Natural killer cell treated with Interleukin-12 subunit alpha and Interleukin-12 subunit beta and Interleukin-15 and Interleukin-18, amount 100 ng/mL, for 72 hours (primary cell): Measurements from ENCODE around the gene BLVRA. TPM values are rescaled to one million over a fixed set of nuclear protein-coding genes. Genes with fewer than 3 reads are reported as not detected.
"Not testable (repeated sequence)": the region's sequence is repeated elsewhere in the genome, so short reads cannot be mapped to it uniquely, and the experiment has no call there.

Experiments
- ATAC-seq, 2 donors: fragments of 150-1000 bp; cut with Tn5 transposase in 1 of 2; sonication (Bioruptor Pico), chemical (Tn5 transposase) in 1 of 2; 2 replicates each; pipeline ENCODE4 v1.10.0; 2021
- DNase-seq: peaks from one replicate; pipeline ENCODE4 v3.0.0; 2022; ENCODE audit warnings: low spot score
- H3K27ac Mint-ChIP-seq, 2 donors: 1 replicate in 1 of 2; 2 replicates in 1 of 2; pipeline ENCODE4 v1.8.0; 2022; ENCODE audit warnings: mixed read lengths in 2 of 2, mild to moderate bottlenecking in 1 of 2, moderate library complexity in 1 of 2
- H3K27me3 Mint-ChIP-seq, 2 donors: 1 replicate in 1 of 2; 2 replicates in 1 of 2; pipeline ENCODE4 v1.8.0; 2022; ENCODE audit warnings: mixed read lengths in 2 of 2
- H3K36me3 Mint-ChIP-seq: one replicate; pipeline ENCODE4 v1.8.0; 2022; ENCODE audit warnings: mixed read lengths
- H3K4me1 Mint-ChIP-seq, 2 donors: 1 replicate in 1 of 2; 2 replicates in 1 of 2; pipeline ENCODE4 v1.8.0; 2022; ENCODE audit warnings: low read depth in 2 of 2, mixed read lengths in 2 of 2, mild to moderate bottlenecking in 1 of 2
- H3K4me3 Mint-ChIP-seq: one replicate; pipeline ENCODE4 v1.8.0; 2022; ENCODE audit warnings: mixed read lengths
- H3K9me3 Mint-ChIP-seq: 2 replicates; pipeline ENCODE4 v1.8.0; 2022; ENCODE audit warnings: mixed read lengths
- total RNA-seq, 2 donors: library from RNA; stranded (reverse); gene quantifications; one replicate each; pipeline ENCODE4 v1.2.3, GENCODE V29; 2022

The BLVRA gene
- total RNA-seq, 2 donors from 2014 or later = 34.6 to 62.0 TPM

GRCh38 chr7:43768887-43769272 lies 10.4 kb downstream of the BLVRA start:
- DNase-seq (no peak), ATAC-seq (peak in 1 of 2 donors; percentile 41)
- H3K27me3 Mint-ChIP-seq = no peaks in the 10 kb centered on the region
- H3K4me1 Mint-ChIP-seq = peaks cover 6 to 10% of the 10 kb centered on the region in 2 donors
- H3K27ac Mint-ChIP-seq = no peak overlapping the region
- H3K9me3 Mint-ChIP-seq = no peaks in the 10 kb centered on the region
- no peaks in the 10 kb centered on the region for H3K36me3 Mint-ChIP-seq
- no peak overlapping the region for H3K4me3 Mint-ChIP-seq

DNA sequence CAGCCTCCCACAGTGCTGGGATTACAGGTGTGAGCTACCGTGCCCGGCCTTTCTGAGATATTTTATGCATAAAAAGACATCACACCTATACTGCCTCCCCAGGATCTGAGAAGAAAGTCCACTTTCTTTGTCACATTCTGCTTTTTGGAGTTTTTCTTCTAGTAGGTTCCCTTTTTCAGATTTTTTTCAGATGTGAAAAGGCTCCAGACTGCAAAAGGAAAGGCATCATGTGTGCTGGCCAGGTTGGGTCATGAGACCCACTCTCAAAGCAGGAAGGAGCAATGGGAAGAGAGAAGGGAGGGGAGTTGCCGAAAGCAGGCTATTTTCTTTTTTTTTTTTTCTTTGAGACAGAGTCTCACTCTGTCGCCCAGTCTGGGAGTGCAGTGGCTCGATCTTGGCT lies 10.8 kb downstream of the BLVRA start:
- no peaks in the 10 kb centered on the region for H3K27me3 Mint-ChIP-seq
- H3K27ac Mint-ChIP-seq = no peak overlapping the region
- H3K4me1 Mint-ChIP-seq = peaks cover 3 to 7% of the 10 kb centered on the region in 2 donors
- H3K9me3 Mint-ChIP-seq = no peaks in the 10 kb centered on the region
- no peaks in the 10 kb centered on the region for H3K36me3 Mint-ChIP-seq
- DNase-seq (no peak), ATAC-seq (no peak)
- no peak overlapping the region for H3K4me3 Mint-ChIP-seq

DNA sequence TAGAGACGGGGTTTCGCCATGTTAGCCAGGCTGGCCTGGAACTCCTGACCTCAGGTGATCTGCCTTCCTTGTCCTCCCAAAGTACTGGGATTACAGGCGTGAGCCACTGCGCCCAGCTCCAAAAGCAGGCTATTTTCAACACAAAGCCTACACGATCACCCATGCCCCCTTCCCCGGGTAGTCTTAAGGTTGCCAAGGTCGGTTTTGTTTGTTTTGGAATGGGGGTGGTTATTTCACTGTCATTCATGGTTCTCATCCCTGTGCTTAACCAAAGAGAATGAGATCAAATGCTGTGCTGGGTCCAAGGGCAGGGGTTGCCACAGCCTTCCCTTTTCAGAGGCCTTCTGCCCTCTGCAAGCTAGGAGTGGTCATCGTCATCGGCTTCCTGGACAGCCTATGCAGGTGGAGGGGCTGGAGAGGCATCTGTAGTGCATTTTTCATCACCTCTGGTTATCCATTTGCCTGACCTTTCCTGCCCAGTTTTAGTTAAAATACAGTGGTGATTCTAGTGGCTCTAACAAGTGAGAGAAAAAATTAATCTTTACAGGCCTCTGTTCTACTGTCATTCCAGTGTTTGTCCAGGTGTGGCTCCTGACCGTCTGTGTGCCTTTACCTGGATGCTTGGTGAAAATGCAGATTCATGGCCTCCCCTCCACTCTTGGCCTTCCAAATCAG lies 11.4 kb downstream of the BLVRA start:
- no peaks in the 10 kb centered on the region for H3K27me3 Mint-ChIP-seq
- H3K4me1 Mint-ChIP-seq = peaks cover 0 to under 1% of the 10 kb centered on the region in 2 donors
- H3K4me3 Mint-ChIP-seq = no peak overlapping the region
- no peak overlapping the region for H3K27ac Mint-ChIP-seq
- no peaks in the 10 kb centered on the region for H3K36me3 Mint-ChIP-seq
- DNase-seq (no peak), ATAC-seq (no peak)
- H3K9me3 Mint-ChIP-seq = no peaks in the 10 kb centered on the region

- no peak overlapping the region for H3K27ac Mint-ChIP-seq
- ATAC-seq (no peak), DNase-seq (no peak)
- H3K4me1 Mint-ChIP-seq = no peaks in the 10 kb centered on the region
- no peaks in the 10 kb centered on the region for H3K27me3 Mint-ChIP-seq
- H3K9me3 Mint-ChIP-seq = no peaks in the 10 kb centered on the region
- H3K4me3 Mint-ChIP-seq = no peak overlapping the region
- peaks cover 7% of the 10 kb centered on the region for H3K36me3 Mint-ChIP-seq
Observed at GRCh38 chr7:43771128-43771527, 12.6 kb downstream of the BLVRA start.

- no peak overlapping the region for H3K4me3 Mint-ChIP-seq
- no peaks in the 10 kb centered on the region for H3K9me3 Mint-ChIP-seq
- DNase-seq = no peak
- peaks cover 10% of the 10 kb centered on the region for H3K36me3 Mint-ChIP-seq
- ATAC-seq = peak in 1 of 2 donors; percentile 9
- H3K4me1 Mint-ChIP-seq = peaks cover 0 to 3% of the 10 kb centered on the region in 2 donors
- H3K27ac Mint-ChIP-seq = peak overlapping the region in 1 of 2 donors; percentile 31
- H3K27me3 Mint-ChIP-seq = no peaks in the 10 kb centered on the region
Observed at GRCh38 chr7:43771573-43771972, 13.1 kb downstream of the BLVRA start.

GRCh38 chr7:43773268-43773667 lies 14.8 kb downstream of the BLVRA start:
- not testable (repeated sequence) for ATAC-seq, H3K9me3 Mint-ChIP-seq, H3K27me3 Mint-ChIP-seq, H3K4me1 Mint-ChIP-seq, H3K27ac Mint-ChIP-seq, DNase-seq, H3K4me3 Mint-ChIP-seq
- peaks cover 14% of the 10 kb centered on the region for H3K36me3 Mint-ChIP-seq

DNA sequence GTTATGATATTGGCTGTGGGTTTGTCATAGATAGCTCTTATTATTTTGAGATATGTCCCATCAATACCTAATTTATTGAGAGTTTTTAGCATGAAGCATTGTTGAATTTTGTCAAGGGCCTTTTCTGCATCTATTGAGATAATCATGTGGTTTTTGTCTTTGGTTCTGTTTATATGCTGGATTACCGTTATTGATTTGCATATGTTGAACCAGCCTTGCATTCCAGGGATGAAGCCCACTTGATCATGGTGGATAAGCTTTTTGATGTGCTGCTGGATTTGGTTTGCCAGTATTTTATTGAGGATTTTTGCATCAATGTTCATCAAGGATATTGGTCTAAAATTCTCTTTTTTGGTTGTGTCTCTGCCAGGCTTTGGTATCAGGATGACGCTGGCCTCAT lies 16.8 kb downstream of the BLVRA start:
- not testable (repeated sequence) for H3K27me3 Mint-ChIP-seq, H3K27ac Mint-ChIP-seq, ATAC-seq

GRCh38 chr7:43778293-43779044 lies 20.0 kb downstream of the BLVRA start:
- H3K27me3 Mint-ChIP-seq, H3K9me3 Mint-ChIP-seq, ATAC-seq, H3K4me3 Mint-ChIP-seq, DNase-seq: not testable (repeated sequence)
- peak overlapping the region in 1 of 2 donors; percentile 72 for H3K27ac Mint-ChIP-seq
- H3K4me1 Mint-ChIP-seq = peaks cover 8 to 16% of the 10 kb centered on the region in 2 donors
- H3K36me3 Mint-ChIP-seq = peaks cover 14% of the 10 kb centered on the region

More for the DNA sequence above, 16.8 kb downstream of the BLVRA start:
- not testable (repeated sequence) for H3K4me3 Mint-ChIP-seq, H3K4me1 Mint-ChIP-seq, DNase-seq, H3K9me3 Mint-ChIP-seq
- H3K36me3 Mint-ChIP-seq = peaks cover 14% of the 10 kb centered on the region

DNA sequence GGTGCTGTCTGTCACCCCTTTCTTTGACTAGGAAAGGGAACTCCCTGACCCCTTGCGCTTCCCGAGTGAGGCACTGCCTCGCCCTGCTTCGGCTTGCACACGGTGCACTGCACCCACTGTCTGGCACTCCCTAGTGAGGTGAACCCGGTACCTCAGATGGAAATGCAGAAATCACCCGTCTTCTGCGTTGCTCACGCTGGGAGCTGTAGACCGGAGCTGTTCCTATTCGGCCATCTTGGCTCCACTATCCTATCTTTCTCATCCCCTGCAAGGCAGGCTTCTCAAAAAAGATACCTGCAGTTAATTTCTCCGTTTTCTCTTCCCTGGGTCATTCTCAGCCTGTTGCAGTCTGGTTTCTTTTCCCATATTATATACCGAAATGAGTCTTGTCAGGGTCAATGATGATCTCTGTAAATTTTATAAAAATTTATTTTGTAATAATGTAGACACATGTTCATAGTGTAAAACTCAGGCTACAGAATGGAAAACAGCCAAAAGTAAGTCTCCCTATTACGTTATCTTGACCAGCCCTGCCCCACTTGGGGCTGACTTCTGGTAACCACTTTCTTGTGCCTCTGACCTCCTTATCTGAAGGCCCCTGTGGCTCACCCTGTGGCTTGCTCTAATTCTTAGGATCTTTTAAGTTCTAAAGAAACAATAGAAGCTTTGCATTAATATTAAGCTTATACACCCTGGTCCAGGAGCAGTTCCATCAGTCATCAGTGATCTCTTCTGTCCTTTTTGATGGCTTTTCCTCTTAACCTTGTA lies 20.7 kb downstream of the BLVRA start:
- Mint-ChIP-seq H3K27ac (peak overlapping the region in 1 of 2 donors; percentile 72), H3K4me1 (peaks cover 8 to 18% of the 10 kb centered on the region in 2 donors), H3K9me3 (no peaks in the 10 kb centered on the region), H3K36me3 (peaks cover 14% of the 10 kb centered on the region), H3K27me3 (no peaks in the 10 kb centered on the region), H3K4me3 (no peak overlapping the region)
- ATAC-seq (no peak), DNase-seq (no peak)

- DNase-seq = no peak
- Mint-ChIP-seq H3K36me3 (peaks cover 8% of the 10 kb centered on the region), H3K27ac (peak overlapping the region; percentile 37 to 55)
Observed at GRCh38 chr7:43781726-43782607, 23.5 kb downstream of the BLVRA start.

GRCh38 chr7:43782768-43783555 lies 24.5 kb downstream of the BLVRA start:
- H3K27me3 Mint-ChIP-seq = no peaks in the 10 kb centered on the region
- H3K27ac Mint-ChIP-seq = peak overlapping the region in 1 of 2 donors; percentile 17
- H3K36me3 Mint-ChIP-seq = peaks cover 4% of the 10 kb centered on the region
- ATAC-seq (peak in 1 of 2 donors; percentile 36), DNase-seq (no peak)
- peaks cover 8 to 19% of the 10 kb centered on the region in 2 donors for H3K4me1 Mint-ChIP-seq
- no peak overlapping the region for H3K4me3 Mint-ChIP-seq
- no peaks in the 10 kb centered on the region for H3K9me3 Mint-ChIP-seq

More at GRCh38 chr7:43781726-43782607, 23.5 kb downstream of the BLVRA start:
- no peaks in the 10 kb centered on the region for H3K27me3 Mint-ChIP-seq
- H3K4me1 Mint-ChIP-seq = peaks cover 8 to 19% of the 10 kb centered on the region in 2 donors
- peak in 1 of 2 donors; percentile 38 for ATAC-seq
- no peaks in the 10 kb centered on the region for H3K9me3 Mint-ChIP-seq
- H3K4me3 Mint-ChIP-seq = no peak overlapping the region

GRCh38 chr7:43784030-43784584 lies 25.6 kb downstream of the BLVRA start:
- Mint-ChIP-seq H3K27ac (peak overlapping the region in 1 of 2 donors; percentile 22), H3K4me1 (peaks cover 8 to 19% of the 10 kb centered on the region in 2 donors), H3K36me3 (peaks cover 4% of the 10 kb centered on the region), H3K9me3 (no peaks in the 10 kb centered on the region), H3K27me3 (no peaks in the 10 kb centered on the region), H3K4me3 (no peak overlapping the region)
- no peak for DNase-seq
- no peak for ATAC-seq
